NCI-H345 (cell line): ENCODE data around the gene CCDC110.

ENCODE experiments used
- DNase-seq: peaks from one replicate; lab custom pipeline; 2025; lab: John Stamatoyannopoulos, UW

CCDC110 gene

GRCh38 chr4:185472103-185472542 lies 590 bp upstream of the CCDC110 start:
- peak; percentile 13 for DNase-seq

- peak; percentile 53 for DNase-seq
Measured at GRCh38 chr4:185470501-185471195, 885 bp downstream of the CCDC110 start.

- no peak for DNase-seq
Measured at GRCh38 chr4:185469580-185470154, 1.9 kb downstream of the CCDC110 start.

GRCh38 chr4:185468999-185469398 lies 2.5 kb downstream of the CCDC110 start:
- no peak for DNase-seq

- no peak for DNase-seq
Measured at GRCh38 chr4:185467991-185468390, 3.5 kb downstream of the CCDC110 start.

GRCh38 chr4:185467101-185467500 lies 4.4 kb downstream of the CCDC110 start:
- DNase-seq: no peak

GRCh38 chr4:185465707-185466106 lies 5.8 kb downstream of the CCDC110 start:
- DNase-seq: no peak

GRCh38 chr4:185464887-185465286 lies 6.6 kb downstream of the CCDC110 start:
- no peak for DNase-seq

GRCh38 chr4:185464183-185464582 lies 7.3 kb downstream of the CCDC110 start:
- DNase-seq: no peak

- DNase-seq: no peak
Measured at GRCh38 chr4:185463541-185463940, 8.0 kb downstream of the CCDC110 start.

- DNase-seq: no peak
Measured at GRCh38 chr4:185461565-185461964, 10.0 kb downstream of the CCDC110 start.

- no peak for DNase-seq
Measured at GRCh38 chr4:185457136-185457535, 14.4 kb downstream of the CCDC110 start.

GRCh38 chr4:185456131-185456530 lies 15.4 kb downstream of the CCDC110 start:
- no peak for DNase-seq

GRCh38 chr4:185445209-185445608 lies 26.3 kb downstream of the CCDC110 start:
- no peak for DNase-seq

GRCh38 chr4:185441479-185441878 lies 30.1 kb downstream of the CCDC110 start:
- DNase-seq: no peak

GRCh38 chr4:185437809-185438208 lies 33.7 kb downstream of the CCDC110 start:
- no peak for DNase-seq

- DNase-seq: no peak
Measured at GRCh38 chr4:185435466-185435865, 36.1 kb downstream of the CCDC110 start.

- no peak for DNase-seq
Measured at GRCh38 chr4:185429660-185430059, 41.9 kb downstream of the CCDC110 start.

- no peak for DNase-seq
Measured at GRCh38 chr4:185426960-185427688, 44.4 kb downstream of the CCDC110 start.

GRCh38 chr4:185425647-185426352 lies 45.7 kb downstream of the CCDC110 start, which contains the start of gene UFSP2:
Gene UFSP2, minus strand, starts transcription at chr4:185425964. Its CDS starts 96 bp downstream, at chr4:185425868.
- DNase-seq: peak; percentile 88

- DNase-seq: no peak
Measured at GRCh38 chr4:185424905-185425646, 46.5 kb downstream of the CCDC110 start.
